PC-9 (cell line): ENCODE data around the gene ADGRD1. TPM values are rescaled to one million over a fixed set of nuclear protein-coding genes. Genes with fewer than 3 reads are reported as not detected.

Experiments used
- BruUV-seq: library from RNA; stranded (reverse); fragments of 400-500 nt; replicated peaks from 2 replicates; lab custom pipeline; 2021; lab: Mats Ljungman, UMichigan
- CTCF ChIA-PET: fragments of 300-600 bp; sonication (Branson Sonifier 250); formaldehyde crosslinking; loops from one replicate; lab custom pipeline; 2022; ENCODE audit warnings: antibody characterized with exemption; lab: Charles Lee
- POLR2A ChIA-PET: fragments of 300-600 bp; sonication (Branson Sonifier 250); formaldehyde crosslinking; loops from one replicate; lab custom pipeline; 2022; ENCODE audit warnings: antibody characterized with exemption; ENCODE audit not compliant: unreplicated experiment; lab: Charles Lee
- DNase-seq, 2 experiments: peaks; one replicate each; pipeline versions ENCODE4 v3.0.0 to v3.0.0-alpha.2; 2015 to 2022; ENCODE audit warnings: mixed read lengths in 1 of 2
- H2AFZ ChIP-seq: fragments of 200-600 bp; sonication (generic); 2 replicates; pipeline ENCODE4 v1.8.1; 2017; ENCODE audit warnings: antibody characterized with exemption
- H3F3A ChIP-seq: fragments of 200-600 bp; sonication (generic); 2 replicates; pipeline ENCODE4 v1.8.1; 2017; ENCODE audit warnings: antibody characterized with exemption, mild to moderate bottlenecking, low read depth; ENCODE audit not compliant: insufficient read depth
- H3K27ac ChIP-seq: fragments of 200-600 bp; sonication (generic); 2 replicates; pipeline ENCODE4 v1.6.1; 2016; ENCODE audit warnings: mixed run types
- H3K27me3 ChIP-seq: fragments of 200-600 bp; sonication (generic); 2 replicates; pipeline ENCODE4 v1.6.1; 2016; ENCODE audit warnings: low read depth, mixed run types; ENCODE audit not compliant: insufficient read depth
- H3K36me3 ChIP-seq: fragments of 200-600 bp; sonication (generic); 2 replicates; pipeline ENCODE4 v1.6.1; 2016; ENCODE audit warnings: low read depth, mixed run types
- H3K4me1 ChIP-seq: fragments of 200-600 bp; sonication (generic); replicated peaks from 2 replicates; pipeline ENCODE4 v1.6.1; 2016; ENCODE audit warnings: mixed run types; ENCODE audit not compliant: insufficient read depth
- H3K4me2 ChIP-seq: fragments of 200-600 bp; sonication (generic); 2 replicates; pipeline ENCODE4 v1.6.1; 2017; ENCODE audit warnings: mixed run types
- H3K4me3 ChIP-seq: fragments of 200-600 bp; sonication (generic); 2 replicates; pipeline ENCODE4 v1.6.1; 2016; ENCODE audit warnings: mixed run types
- H3K79me2 ChIP-seq: fragments of 200-600 bp; sonication (generic); 2 replicates; pipeline ENCODE4 v1.6.1; 2017; ENCODE audit warnings: low read depth, mixed run types
- H3K9me2 ChIP-seq: fragments of 200-600 bp; sonication (generic); 2 replicates; pipeline ENCODE4 v1.8.1; 2017; ENCODE audit warnings: mild to moderate bottlenecking; ENCODE audit not compliant: insufficient read depth
- H3K9me3 ChIP-seq: fragments of 200-600 bp; sonication (generic); 2 replicates; pipeline ENCODE4 v1.8.1; 2016; ENCODE audit warnings: low read depth; ENCODE audit not compliant: insufficient read depth
- H4K20me1 ChIP-seq: fragments of 200-600 bp; sonication (generic); 2 replicates; pipeline ENCODE4 v1.8.1; 2017; ENCODE audit not compliant: insufficient read depth
- CTCF ChIP-seq: fragments of 200-600 bp; sonication (generic); conservative IDR thresholded peaks from 2 replicates; pipeline ENCODE4 v1.6.1; 2017; ENCODE audit warnings: mixed run types, antibody characterized with exemption, mild to moderate bottlenecking, moderate library complexity
- EZH2 ChIP-seq: fragments of 200-600 bp; sonication (generic); IDR thresholded peaks from 2 replicates; pipeline ENCODE4 v1.8.0; 2017; ENCODE audit warnings: antibody characterized with exemption, low read depth
- intact Hi-C: fragments of 100-400 bp; cut with micrococcal nuclease; formaldehyde crosslinking; loops from one replicate; pipeline ENCODE4 v1.10.0; 2022; ENCODE audit not compliant: unreplicated experiment
- total RNA-seq: library from RNA; stranded (reverse); gene quantifications from 2 replicates; pipeline ENCODE4 v1.2.3, GENCODE V29; 2021

The ADGRD1 gene
- total RNA-seq, 1 experiment from 2014 or later: not detected

- ChIA-PET CTCF (no interaction called here), POLR2A (no interaction called here)
- Histone ChIP-seq H3K27ac (no peak overlapping the region), H2AFZ (no peak overlapping the region), H3K36me3 (no peaks in the 10 kb centered on the region), H3K27me3 (peaks cover 92% of the 10 kb centered on the region), H3K9me2 (no peaks in the 10 kb centered on the region), H3K4me2 (no peak overlapping the region), H3K4me3 (no peak overlapping the region), H3K79me2 (no peaks in the 10 kb centered on the region), H3F3A (no peaks in the 10 kb centered on the region), H3K4me1 (no peaks in the 10 kb centered on the region), H4K20me1 (no peaks in the 10 kb centered on the region), H3K9me3 (no peaks in the 10 kb centered on the region)
- TF ChIP-seq EZH2: no peak
- TF ChIP-seq CTCF: no peak
- intact Hi-C loops: no loop called here
- BruUV-seq: no TSS peak
- DNase-seq: no peak
These were observed 11.5 kb downstream of the ADGRD1 start for GRCh38 chr12:130965214-130965613.

GRCh38 chr12:130965668-130966067, 12.0 kb downstream of the ADGRD1 start:
- POLR2A ChIA-PET: no interaction called here

GRCh38 chr12:130966443-130967030, 12.8 kb downstream of the ADGRD1 start:
- H3K27ac ChIP-seq: no peak overlapping the region
- no peaks in the 10 kb centered on the region for H3K36me3 ChIP-seq
- peaks cover 91% of the 10 kb centered on the region for H3K27me3 ChIP-seq
- intact Hi-C loops: no loop called here
- DNase-seq: no peak
- H4K20me1 ChIP-seq: no peaks in the 10 kb centered on the region
- no peaks in the 10 kb centered on the region for H3K4me1 ChIP-seq
- ChIA-PET POLR2A (no interaction called here), CTCF (no interaction called here)
- H3K9me2 ChIP-seq: no peaks in the 10 kb centered on the region
- no peaks in the 10 kb centered on the region for H3K79me2 ChIP-seq
- no TSS peak for BruUV-seq
- no peak for TF ChIP-seq EZH2
- TF ChIP-seq CTCF: no peak
- no peak overlapping the region for H2AFZ ChIP-seq
- H3F3A ChIP-seq: no peaks in the 10 kb centered on the region
- no peak overlapping the region for H3K4me2 ChIP-seq
- no peaks in the 10 kb centered on the region for H3K9me3 ChIP-seq
- H3K4me3 ChIP-seq: no peak overlapping the region

More at GRCh38 chr12:130965668-130966067, 12.0 kb downstream of the ADGRD1 start:
- no peak overlapping the region for H2AFZ ChIP-seq
- no peak overlapping the region for H3K4me2 ChIP-seq
- no peaks in the 10 kb centered on the region for H3F3A ChIP-seq
- peaks cover 94% of the 10 kb centered on the region for H3K27me3 ChIP-seq
- no TSS peak for BruUV-seq
- no peaks in the 10 kb centered on the region for H3K79me2 ChIP-seq
- intact Hi-C loops: no loop called here
- H3K4me3 ChIP-seq: no peak overlapping the region
- DNase-seq: no peak
- CTCF ChIA-PET: no interaction called here
- H4K20me1 ChIP-seq: no peaks in the 10 kb centered on the region
- no peaks in the 10 kb centered on the region for H3K9me3 ChIP-seq
- no peaks in the 10 kb centered on the region for H3K9me2 ChIP-seq
- no peak for TF ChIP-seq CTCF
- no peak for TF ChIP-seq EZH2
- no peaks in the 10 kb centered on the region for H3K36me3 ChIP-seq
- no peaks in the 10 kb centered on the region for H3K4me1 ChIP-seq
- no peak overlapping the region for H3K27ac ChIP-seq
